IPS-11a (cell line): ENCODE measurements around the gene TUSC2.
"Not testable (repeated sequence)": the region's sequence is repeated elsewhere in the genome, so short reads cannot be mapped to it uniquely, and the experiment has no call there.

Experiments
- H3K4me3 ChIP-seq: one replicate; pipeline ENCODE4 v1.5.1; 2013; ENCODE audit warnings: low read depth, low read length, control low read depth

The TUSC2 gene

DNA sequence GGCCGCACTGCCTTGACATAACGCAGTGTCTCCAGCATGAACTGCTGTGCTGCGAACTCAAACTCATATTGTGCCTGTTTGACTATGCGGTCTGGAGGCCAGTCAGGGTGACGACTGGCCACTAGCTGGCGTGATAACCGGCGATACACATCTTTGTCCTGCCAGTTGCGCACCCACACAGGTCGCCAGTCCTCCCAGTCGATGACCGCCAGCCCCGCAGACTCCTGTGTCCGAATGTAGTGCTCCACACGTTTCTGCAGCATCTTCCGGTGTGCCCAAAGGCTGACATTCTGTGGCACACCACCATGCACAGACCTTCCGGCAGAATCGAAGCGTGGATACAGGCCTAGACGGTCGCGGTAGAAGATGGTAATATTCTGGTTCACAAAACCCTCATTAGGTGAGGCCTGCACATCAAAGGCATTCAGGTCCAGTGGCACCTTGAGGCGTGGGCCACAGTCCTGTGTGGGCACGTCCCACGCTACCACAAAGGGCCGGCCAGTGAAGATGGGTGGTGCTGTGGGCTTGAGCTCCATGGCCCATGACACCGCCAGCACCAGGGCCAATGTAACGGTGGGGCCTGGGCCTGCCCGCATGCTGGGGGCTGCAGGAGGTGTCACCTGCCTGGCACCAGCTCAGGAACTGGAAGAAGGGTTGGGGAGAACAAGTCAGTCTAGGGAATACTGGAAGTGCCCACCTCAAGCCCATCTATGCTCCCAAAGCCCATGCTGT lies 8.0 kb downstream of the TUSC2 start:
- H3K4me3 ChIP-seq = peak overlapping the region; percentile 82

DNA sequence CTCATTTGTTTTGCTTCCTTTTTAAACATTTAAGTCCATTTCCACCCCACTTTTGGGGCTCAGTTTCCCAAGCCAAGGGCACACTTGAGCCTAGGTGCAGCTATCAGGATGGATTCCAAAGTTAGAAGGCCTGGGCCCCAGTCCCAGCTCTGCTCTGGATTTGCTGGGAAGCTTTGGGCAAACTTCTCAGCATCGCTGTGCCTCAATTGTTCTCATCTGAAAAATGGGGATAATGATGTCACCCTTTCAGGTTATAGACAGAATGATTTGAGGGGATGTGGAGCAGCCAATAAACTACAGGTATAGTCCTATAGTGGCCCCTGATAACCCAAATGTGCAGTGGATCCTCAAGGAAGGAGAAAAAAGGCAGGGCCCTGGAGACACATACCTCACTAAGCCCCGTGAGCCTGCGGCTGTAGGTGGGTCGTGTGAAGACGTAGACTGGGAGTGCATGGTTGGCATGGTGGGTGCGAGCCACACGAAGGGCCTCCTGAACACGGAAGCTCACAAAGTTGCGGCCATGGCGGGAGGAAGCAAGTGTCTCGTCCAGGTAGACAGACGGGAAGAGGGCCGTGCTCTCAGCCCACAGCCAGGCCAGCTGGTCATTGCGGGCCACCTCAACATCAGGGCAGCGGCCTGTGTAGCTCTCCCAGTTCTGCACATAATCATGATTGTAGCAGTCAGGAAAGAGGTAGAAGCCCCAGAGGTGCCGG lies 8.7 kb downstream of the TUSC2 start:
- no peak overlapping the region for H3K4me3 ChIP-seq

DNA sequence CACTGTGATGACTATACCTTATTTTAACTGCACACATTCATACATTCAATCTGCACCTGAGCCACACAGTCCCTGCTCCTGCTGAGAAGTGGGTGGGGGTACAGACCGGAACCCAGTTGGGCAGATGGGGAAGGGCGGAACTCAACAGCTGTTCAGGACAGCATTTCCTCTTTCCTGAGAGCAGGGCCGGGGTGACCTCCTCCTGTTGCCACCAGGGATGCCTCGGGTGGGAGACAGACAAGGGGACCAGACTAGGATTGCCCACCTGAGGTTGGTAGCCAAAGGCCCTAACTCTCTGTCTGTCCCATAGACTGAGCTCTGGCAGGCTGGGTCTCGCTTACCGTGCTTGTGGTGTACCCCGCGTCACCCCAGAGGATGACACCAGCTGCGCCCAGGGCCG lies 9.4 kb downstream of the TUSC2 start:
- no peak overlapping the region for H3K4me3 ChIP-seq

DNA sequence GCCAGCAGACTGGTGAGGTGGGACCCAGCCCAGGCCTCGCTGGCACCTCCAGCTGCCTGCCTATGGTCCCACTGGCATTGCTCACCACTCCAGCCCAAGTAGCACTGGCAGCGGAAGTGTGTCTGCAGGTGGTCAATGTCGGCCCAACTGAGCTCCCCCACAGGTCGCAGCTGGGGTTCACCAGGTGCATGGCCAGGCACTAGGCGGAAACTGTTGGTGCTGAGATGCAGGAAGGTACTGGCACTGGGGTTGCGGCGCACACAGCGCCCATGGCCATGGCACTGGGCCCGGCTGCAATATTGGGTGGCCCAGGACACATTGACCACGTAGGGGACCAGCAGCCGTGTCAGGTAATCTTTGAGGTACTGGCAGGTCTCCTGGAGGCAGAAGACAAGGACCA lies 9.9 kb downstream of the TUSC2 start:
- H3K4me3 ChIP-seq = no peak overlapping the region

DNA sequence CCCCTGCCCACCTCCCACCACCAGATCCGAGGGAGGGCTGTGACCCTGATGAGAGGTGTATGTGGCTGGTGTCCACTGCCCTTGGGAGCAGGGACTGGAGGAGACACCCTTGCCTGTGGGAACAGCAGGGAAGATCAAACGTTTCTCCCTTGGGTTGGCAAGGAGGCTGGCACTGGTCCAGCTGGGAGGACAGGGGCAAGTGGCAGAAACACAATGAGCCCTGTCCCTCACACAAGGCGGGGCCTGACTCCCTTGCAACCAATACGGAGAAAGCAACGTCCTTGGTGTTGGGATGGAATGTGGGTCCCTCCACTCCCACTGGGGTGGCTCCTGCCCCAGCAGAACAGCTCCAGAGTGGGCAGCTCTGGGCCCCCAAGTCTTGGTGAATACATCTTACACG lies 10.7 kb downstream of the TUSC2 start:
- H3K4me3 ChIP-seq = no peak overlapping the region

DNA sequence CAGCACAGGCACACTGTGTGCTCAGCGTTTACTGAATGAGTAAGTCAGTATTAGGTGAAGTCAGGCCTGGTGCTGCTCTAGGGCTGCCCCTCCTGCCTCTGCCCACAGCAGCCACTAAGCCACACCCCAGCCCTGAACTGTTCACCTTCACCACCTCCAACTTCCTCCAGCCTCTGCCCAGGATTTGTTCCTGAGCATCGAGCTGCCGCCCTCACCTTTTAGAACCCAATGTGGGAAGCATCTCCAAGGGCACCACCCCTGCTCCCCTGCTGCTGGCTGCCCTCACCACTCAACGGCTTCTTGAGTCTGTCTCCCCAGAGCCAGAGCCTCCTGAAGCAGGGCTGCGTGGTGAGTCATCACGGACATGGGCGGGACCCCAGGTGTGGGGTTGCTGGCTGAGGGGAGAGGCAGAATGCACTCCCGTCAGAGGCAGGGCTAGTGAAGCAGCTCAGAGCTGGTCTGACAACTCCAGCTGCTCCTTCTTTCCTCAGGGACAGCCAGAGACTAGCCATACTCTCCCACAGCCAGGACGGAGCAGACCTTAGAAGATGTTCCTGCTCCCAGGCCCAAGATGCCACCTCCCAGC lies 11.3 kb downstream of the TUSC2 start:
- no peak overlapping the region for H3K4me3 ChIP-seq

DNA sequence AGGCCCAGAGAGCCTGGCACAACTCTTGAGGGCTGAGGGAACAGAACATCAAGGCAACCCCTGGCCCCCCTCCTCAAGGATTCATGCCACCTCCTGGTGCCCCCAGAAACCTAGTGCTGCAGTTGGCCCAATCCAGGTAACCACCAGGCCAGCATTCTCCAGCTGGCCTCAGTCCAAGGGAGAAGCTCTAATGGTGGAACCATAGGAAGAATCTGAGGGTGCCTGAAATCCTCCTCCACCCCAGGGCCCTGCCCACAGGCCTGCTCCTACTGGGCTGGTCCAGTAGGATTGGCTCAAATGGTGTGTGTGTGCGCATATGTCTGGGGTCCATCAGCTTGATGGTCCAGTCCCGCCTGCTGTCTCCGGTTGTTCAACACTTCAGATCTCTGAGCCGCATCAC lies 13.2 kb downstream of the TUSC2 start:
- no peak overlapping the region for H3K4me3 ChIP-seq

DNA sequence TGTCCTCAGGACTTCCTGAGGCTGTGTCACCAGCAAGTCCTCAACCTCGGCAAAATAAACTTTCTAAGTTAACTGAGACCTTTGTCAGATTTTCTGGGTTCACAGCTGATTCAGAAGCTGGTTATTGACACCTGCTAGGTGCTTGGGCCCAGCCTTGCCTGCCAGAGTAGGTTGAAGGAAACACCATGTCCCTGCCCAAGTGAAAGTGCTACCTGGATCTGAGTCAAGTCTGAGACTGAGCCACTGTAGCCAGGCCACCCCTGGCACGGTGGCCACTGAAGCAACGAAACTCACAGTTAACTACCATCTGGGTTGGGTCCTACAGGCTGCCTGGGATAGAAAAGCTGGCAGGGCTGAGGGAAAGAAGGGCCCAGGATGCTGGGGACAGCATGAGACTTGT lies 13.7 kb downstream of the TUSC2 start:
- no peak overlapping the region for H3K4me3 ChIP-seq

DNA sequence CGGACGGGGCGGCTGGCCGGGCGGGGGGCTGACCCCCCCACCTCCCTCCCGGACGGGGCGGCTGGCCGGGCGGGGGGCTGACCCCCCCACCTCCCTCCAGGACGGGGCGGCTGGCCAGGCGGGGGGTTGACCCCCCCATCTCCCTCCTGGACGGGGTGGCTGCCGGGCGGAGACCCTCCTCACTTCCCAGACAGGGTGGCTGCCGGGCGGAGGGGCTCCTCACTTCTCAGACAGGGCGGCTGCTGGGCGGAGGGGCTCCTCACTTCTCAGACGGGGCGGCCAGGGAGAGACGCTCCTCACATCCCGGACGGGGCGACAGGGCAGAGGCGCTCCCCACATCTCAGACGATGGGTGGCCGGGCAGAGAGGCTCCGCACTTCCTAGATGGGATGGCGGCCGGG lies 16.0 kb downstream of the TUSC2 start:
- not testable (repeated sequence) for H3K4me3 ChIP-seq

DNA sequence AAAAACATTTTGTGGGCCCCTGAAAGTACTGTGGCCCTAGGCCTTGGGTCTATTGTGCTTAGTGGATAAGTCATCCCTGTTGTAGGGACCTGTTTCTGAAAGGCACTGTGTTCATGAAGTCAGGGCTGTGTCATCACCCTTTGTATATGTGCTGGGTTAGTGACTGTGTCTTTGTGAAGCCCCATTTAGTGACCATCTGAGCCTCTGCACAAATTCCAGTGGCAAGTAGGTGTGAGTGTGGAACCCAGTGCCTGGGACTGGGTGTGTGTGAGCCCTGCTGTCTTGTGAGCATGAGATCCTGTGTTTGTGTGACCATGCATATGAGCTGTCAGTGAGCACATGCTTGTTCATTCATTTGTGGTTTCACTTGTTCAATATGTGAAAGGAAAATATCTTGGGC lies 23.4 kb downstream of the TUSC2 start:
- H3K4me3 ChIP-seq = no peak overlapping the region

DNA sequence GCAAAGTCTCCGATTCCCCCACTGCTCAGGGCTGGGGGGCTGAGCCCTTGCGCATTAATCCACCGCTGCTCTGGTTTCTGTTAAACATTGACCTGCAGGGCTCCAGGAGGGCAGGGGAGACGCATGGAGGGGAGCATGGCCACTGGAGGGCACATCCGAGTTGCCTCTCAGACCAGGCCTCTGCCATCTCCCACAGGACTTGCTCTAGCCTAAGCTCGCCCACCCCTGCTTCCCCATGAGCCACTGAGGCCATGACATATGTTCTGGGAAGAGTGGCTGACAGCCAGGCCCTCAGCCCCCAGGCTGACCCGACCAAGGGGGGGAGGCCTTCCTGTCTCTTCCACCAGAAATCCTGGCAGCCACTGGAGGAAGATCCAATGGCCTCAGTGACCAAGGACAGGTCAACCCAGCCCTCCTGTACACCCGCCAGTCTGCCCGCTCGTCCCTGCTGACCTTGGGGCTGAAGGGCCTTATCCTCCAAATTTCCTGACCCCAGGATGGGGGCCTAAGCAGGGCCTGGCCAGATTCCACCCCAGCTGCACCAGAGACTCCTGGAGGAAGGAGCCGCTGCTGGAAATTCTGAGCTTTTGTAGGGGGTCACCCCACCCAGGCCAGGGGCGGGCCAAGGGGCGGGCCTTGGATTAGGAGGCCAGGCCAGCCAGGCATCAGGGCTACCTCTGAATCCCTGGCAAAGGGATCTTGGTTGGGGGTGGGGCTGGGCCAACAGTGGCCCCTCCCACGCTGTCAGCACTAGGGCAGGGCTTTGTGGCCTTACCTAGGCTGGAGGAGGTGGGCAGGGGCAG lies 24.8 kb downstream of the TUSC2 start, which contains the start of gene HYAL1:
Gene HYAL1, minus strand, starts transcription at position 562 of the 803 bp plus-strand sequence. CDS start 618 bp downstream, outside the sequence.
- H3K4me3 ChIP-seq = no peak within 1 kb of the TSS

DNA sequence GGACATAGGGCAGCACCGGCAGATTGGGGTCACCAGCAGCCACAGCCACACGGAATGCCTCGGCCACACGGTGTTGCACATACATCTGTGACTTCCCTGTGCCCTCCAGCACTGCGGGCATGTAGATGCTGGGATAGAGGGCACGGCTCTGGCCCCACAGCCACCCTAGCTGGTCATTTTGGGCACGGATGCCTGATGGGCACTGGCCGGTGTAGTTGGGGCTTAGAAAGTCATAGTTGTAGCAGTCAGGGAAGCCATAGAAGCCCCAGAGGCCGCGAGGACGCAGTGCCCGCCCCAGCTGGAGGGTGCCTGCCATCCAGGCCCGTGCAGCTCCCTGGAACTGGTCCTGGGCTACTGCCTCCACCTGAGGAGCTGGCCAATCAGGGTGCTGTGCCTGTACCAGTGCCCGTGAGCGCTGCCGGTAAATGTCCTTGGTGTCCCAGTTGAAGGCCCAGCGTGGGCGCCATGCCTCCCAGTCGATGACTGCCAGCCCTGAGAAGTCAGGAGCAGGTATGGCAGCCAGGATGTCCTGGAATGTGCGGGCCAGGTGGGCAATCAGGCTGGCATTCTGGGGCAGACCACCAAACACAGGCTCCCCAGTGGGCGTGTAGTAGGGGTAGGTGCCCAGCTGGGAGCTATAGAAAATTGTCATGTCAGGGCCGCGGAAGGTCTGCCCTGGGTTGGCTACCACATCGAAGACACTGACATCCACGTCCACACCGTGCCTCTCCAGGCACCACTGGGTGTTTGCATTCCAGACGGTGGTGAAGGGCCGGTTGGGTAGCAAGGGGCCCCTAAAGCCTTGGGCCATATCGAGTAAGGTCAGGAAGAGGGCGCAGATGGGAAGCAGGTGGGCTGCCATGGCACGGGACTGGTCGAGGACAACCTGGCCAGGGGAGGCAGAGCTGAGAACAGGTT lies 25.7 kb downstream of the TUSC2 start:
- no peak overlapping the region for H3K4me3 ChIP-seq

DNA sequence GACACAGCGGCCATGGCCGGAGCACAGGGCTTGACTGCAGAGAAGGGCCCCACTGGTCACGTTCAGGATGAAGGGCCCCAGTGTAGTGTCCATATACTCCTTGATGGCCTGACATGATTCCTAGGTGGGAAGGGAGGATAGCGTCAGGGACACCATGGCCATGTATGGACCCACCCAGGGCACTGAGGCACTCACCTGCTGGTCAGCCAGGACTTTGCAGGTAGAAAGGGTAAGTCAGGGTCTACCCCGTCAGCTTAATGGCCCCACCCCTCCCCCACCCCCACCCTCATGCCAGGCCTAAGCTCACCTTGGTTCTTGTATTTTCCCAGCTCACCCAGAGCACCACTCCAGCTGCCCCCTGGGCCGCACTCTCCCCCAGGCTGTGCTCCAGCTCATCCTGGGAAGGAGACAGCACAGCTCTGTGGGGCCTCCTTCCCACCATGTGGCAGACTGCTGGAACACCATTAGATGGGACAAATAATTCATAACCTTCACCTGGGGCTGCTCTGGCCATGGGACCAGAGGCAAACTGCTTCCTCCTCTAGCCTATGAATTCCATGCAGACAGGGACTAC lies 27.3 kb downstream of the TUSC2 start:
- H3K4me3 ChIP-seq = no peak overlapping the region

DNA sequence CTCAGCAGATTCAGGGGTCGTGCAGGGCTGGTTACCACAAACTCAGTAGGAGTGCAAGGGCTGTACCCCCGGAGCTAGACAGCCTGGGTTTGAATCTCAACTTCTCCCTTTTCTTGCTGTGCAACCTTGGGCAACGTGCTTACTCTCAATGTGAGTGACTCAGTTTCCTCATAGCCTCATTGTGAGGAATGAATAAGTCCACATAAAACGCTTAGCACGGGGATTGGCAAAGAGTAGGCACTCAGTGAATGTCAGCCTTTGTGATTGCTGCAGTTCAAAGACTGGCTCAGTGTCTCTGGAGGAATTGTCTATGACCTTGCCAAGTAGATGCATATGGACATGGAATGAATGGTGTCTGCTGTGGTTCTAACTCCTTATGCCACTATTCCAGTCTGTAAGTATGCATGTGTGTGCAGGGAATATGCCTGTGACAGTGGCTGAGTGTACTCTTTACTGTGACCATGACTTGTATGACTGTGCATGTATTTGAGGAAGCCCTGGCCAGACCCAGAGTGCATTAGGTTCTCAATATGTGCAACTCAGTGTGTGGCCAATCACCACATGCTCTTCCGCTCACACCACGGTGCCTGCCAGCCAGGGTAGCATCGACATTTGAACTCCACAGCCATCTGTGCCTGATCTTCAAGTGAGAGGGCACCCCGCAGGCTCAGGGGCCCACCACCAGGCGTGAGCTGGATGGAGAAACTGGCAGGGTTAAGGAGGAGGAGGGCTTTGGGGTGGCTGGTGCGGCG lies 27.9 kb downstream of the TUSC2 start:
- H3K4me3 ChIP-seq = peak overlapping the region; percentile 10

DNA sequence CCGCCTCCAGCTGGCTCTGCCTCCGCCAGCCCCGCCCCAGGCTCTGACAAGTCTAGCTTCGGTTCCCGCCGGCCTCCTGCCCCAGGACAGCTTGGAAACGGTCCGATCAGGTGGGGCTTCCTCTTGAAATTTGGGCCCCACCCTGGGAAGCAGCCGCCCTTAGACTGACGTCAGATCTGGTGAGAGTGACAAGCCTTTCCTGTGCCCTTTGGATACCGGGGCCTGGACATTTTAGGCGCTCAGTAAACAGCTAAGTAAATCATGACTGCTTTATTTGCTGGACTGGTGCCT lies 28.4 kb downstream of the TUSC2 start:
- peak overlapping the region; percentile 10 for H3K4me3 ChIP-seq

DNA sequence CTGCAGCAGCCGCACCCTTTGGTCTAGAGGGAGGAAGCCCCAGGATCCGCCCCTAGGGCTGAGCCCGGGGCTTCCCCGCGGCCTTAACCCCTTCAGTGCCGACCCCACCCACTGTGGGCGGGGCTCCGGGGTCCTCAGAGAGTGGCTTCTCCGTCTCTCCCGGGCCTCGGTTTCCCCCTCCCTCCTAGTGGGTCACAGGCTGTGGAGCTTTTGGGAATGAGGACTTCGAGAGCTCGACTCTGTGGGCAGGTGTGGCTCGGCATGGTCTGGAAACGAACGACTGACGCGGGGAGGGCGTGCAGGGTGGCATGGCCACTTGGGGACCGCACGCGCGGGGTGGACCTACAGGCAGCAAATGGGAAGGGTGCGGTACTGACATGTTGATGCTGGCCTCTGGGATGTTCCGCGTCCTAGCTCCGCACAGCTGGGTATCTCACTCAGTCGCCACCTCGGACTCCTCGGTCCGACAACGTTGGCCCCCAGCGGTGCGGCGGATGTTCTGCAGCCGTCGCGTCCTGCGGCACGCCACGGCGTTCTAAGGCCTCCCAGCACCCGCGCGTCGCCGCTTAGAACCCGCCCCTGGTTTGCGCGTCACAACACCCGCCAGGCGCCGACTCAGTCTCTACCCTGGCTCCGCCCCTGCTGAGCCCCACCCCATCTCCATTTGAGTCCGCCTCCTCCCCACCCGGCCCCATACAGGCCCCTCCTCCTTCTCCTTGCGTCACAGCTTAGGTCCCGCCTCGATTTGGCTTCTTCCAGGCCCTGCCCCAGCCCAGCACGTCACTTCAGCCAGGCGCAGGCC lies 29.0 kb downstream of the TUSC2 start, which contains the start of the genes HYAL3 and NAA80:
Gene HYAL3, minus strand, starts transcription at position 570 of the 802 bp plus-strand sequence. CDS start 3,803 bp downstream, outside the sequence.
Gene NAA80, minus strand, starts transcription at position 570 of the 802 bp plus-strand sequence. CDS start 1,942 bp downstream, outside the sequence.
- peak within 1 kb of the TSS; percentile 86 for H3K4me3 ChIP-seq

DNA sequence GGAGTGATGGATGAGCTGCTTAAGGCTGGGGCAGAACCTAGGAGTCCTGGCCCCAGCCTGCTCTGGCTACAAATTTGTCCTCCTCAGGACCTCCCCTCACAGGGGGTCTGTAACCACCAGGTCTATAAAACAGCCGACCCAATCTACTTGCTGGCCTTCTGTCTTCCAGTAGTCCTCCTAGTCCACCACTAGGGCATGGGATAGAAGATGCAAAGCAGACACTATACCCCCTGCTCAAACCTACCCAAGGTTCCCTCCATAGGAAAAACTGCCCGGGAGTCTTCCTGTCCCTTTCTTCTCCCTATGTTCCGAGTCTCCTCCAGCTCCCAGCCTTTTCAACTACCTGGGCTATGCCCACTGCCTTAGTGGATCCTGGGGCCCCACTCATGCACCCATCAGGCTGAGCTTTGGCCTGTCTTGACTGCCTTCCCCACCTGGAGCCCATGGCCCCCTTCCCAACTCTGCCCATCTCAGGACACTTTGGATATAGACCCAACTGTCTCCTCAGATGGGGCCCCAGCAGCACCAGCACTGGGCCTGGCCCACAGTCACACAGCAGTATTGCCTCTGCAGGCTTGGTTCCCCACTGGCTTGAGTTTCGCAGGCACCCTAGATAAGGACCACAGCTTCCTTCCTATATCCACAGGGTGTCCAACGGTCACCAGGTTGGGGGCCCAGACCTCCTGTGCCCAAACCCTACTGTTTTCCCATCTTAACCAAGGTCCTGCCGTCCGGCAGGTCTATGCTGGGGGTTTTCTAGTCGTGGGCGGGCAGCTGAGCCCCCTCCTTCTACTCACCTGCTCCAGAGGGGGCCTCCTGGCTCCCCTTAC lies 29.9 kb downstream of the TUSC2 start:
- H3K4me3 ChIP-seq = peak overlapping the region; percentile 86
